CD4-positive, alpha-beta T cell treated with Interleukin-4 for 1 hour (primary cell): ENCODE results near the gene TMEM225.
"Not testable (repeated sequence)": the region's sequence is repeated elsewhere in the genome, so short reads cannot be mapped to it uniquely, and the experiment has no call there.

Experiments
- DNase-seq, 2 donors: peaks; one replicate each; pipeline ENCODE4 v3.0.0-alpha.2; 2020 to 2022

TMEM225 gene, protein sequence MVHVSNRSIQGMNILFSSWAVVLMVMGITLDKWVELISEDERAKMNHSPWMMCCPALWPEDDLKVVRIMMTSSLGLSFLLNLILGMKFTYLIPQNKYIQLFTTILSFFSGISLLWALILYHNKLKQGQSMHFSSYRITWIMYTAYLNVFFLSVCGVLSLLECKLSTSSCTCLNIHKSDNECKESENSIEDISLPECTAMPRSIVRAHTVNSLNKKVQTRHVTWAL

DNA sequence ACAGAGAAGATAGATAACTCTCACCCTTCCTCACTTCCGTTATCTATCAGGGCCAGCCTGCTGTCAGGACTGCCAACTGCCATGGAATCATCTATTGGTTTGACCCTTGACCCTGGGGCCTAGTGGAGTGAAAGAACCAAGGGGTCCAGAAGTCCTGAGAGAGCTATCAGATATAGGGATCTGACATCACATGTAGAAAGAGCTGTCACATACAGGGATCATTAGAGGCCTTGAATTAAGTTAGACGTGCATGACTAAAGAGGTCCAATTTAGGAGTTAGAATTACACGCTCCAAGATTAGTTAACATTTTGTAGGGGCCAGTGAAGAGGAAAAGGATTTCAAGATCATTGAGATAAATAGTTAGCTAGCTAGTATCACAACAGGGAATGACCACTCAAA, at the start of gene TMEM225:
Gene TMEM225, minus strand, starts transcription at position 101 of the 400 bp plus-strand sequence. CDS start 245 bp downstream, outside the sequence.
- DNase-seq = no peak

DNA sequence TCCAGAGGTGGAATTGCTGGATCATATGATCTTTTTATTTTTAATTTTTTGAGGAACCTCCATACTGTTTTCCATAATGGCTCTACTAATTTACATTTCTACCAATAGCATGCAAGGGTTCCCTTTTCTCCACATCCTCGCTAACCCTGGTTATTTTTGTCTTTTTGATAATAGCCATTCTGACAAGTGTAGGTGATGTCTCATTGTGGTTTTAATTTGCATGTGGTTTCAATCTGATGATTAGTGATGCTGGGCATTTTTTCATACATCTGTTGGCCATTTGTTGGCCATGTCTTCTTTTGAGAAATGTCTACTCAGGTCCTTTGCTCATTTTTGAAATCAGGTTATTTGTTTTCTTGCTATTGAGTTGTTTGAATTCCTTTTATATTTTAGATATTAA, 38.6 kb upstream of the TMEM225 start:
- no peak for DNase-seq

DNA sequence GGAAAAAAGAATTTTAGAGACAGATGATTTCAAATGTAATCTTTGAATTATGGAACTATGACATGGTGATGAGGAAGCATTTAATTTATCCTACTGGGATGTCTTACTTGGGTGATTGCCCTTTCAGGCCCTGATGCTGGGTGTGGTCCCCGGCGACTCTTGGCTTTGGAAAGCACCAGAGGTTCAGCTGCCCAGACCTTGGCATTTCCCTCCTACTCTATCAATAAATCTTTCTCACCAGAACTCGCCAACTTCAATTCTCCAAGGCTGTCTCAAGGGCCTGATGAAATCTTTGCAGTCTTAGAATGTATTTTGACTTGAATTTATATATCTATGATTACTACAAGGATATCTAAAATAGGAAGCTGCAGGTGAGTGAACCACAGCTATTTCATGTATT, 35.5 kb upstream of the TMEM225 start:
- no peak for DNase-seq

DNA sequence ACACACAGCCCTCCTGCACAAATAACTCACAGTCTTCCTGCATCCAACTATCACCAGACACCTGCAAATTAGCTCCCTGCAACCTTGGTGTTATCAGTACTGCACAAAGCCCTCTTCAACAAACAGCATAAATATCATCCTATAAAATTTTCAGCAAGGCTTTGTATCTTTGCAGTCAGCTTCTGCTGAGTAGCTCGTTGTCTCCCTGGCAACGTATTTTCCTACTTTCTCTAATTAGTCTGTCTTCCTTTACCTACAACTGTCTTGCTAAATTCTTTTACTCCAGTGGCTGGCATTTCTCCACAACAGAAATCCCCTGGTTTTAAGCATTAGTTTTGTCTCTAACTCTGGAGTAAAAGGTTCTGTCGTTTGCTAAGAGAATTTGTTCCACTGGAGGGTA, 20.4 kb upstream of the TMEM225 start:
- DNase-seq = no peak

DNA sequence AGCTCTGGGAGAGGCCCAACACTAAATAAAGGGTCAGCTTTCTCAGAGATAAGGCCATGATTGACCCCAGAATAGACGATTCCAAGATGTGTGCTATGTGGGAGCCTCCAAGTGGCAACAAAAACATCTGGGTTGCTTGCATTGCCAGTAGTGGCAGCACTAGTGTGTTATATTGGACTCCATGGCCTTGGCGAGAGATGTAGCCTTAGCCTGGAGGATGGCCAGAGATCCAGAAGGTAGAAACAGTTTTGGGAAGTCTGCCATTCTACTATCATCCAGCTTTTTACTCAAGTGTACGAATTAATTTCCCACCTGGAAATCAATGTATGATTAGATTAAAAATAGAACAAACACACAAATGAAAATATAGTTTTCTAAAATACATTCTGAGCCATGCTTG, 19.5 kb upstream of the TMEM225 start:
- no peak for DNase-seq

DNA sequence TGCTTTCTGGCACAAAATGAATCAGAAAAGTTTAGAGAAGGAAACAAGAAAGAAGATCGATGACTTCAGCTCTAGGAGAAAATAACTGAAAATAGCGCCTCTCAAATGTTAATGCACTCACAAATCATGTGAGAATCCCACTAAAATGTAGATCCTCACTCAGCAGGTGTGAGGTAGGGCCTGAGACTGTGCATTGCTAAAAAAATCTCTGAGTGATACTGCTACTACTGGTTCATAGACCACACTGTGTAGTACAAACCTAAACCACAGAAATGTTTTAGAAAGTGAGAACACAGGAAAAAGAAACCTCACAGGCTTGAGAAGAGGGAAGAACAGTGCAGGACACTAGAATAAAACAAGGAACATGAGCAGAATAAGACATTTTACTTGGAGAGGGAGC, 18.5 kb upstream of the TMEM225 start:
- no peak for DNase-seq

DNA sequence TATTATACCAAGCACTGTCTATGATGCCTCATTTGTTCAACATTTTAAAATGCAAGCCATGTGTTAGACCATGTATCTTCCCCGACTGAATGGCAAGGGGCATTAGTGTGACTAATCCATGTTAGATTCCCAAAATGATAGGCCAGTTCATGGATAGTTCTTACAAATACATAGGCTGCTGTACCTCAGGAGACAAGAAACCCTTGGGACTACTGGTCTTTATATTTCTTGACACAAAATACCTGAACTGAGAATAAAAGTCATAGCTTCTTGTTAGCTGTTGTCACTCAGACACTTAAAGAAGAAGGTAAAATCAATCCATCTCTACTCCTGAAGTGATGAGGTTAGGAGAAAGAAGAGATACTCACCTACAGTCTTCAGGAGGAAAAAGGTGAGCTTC, 16.4 kb upstream of the TMEM225 start, which contains the start of gene OR8D4:
Gene OR8D4, plus strand, starts transcription at position 301 of the 400 bp plus-strand sequence. CDS start 4,265 bp downstream, outside the sequence.
- DNase-seq = no peak

DNA sequence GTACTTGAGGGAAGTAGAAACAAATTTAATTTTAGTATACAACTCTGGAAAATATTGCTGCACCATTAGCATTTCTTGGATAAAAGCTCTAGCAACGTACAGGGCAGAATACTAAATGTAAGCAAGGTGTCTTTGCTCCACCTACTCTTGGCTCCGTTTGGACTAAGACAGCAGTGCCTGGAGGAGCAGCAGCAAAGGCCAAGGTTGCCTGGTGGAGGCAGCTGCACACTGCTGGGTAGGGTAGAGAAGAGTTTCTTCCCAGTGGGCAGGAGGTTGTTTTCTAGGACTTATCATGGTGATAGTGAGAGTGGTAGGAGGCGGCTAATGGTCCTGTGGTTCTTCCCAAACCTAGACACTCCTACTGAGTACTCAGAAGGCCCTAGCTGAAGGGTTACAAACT, 14.3 kb upstream of the TMEM225 start:
- DNase-seq = no peak

DNA sequence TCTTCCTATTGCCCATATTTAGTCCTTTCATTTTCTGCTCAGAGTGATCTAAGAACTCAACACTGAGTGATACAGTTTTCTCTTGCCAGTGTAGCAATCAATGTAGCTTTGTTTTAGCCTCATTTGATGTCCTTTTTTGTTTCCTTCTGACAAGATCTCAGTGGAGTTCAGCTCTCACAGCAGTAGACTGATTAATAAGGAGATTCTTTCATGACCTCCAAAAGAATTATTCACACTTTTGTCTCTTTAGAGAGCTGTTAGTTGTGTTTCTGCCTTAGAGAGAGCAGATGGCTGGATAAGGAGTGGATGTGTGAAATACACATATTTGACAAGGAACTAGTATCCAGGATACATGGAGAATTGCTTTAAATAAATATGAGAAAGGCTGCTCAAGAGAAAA, 6.6 kb upstream of the TMEM225 start:
- DNase-seq = no peak

DNA sequence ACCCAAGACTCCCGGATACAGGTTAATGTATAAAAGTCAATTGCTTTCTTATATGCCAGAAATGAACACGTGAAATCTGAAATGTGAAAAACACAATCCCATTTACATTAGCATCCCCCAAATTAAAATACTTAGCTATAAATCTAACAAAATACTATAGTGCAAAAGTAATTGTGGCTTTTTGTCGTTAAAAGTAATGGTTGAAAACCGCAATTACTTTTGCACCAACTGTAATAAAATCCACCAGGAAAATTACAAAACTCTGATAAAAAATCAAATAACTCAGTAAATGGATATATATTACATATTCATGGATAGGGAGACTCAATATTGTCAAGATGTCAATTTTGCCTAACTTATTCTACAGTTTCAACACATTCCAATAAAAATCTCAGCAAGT, 4.6 kb downstream of the TMEM225 start:
- DNase-seq = no peak

DNA sequence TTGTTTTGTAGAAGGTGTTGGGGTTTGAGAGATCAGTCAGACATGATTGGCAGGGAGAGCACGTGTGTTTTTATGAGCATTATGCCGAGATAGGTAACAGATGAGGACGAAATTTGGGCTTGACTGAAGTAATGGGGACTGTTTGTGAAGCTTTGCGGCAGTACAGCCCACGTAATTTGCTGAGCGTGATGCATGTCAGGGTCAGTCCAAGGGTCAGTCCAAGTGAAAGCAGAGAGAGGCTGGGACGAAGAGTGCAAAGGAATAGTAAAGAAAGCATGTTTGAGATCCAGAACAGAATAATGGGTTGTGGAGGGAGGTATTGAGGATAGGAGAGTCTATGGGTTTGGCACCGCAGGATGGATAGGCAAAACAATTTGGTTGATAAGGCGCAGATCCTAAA, 17.7 kb downstream of the TMEM225 start:
- DNase-seq = not testable (repeated sequence)

DNA sequence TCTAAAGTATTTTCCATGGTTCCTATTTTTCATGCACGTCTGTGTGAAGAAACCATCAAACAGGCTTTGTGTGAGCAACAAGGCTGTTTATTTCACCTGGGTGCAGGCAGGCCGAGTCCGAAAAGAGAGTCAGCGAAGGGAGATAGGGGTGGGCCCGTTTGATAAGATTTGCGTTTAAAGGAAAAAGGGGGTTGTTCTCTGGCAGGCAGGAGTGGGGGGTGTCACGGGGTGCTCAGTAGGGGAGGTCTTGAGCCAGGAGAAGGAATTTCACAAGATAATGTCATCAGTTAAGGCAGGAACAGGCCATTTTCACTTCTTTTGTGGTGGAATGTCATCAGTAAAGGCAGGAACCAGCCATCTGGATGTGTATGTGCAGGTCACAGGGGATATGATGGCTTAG, 20.2 kb downstream of the TMEM225 start:
- not testable (repeated sequence) for DNase-seq

DNA sequence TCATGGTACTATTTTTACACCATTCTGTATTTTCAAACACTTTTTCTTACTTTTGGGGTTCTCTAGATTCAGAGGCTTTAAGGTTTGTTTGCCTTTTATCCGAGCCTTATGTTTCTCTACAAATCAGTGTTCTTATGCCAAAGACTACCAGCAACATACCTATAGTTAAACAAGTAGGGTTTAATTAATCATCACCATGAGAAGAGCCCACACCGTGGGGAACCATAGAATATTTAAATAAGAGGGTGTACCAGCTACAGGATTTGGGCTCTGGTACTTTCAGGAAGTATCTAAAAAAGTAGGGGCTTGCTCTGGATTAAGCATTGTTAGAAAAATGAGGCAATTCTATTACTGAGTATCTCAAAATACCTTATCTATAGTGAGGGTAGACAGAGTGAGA, 25.7 kb downstream of the TMEM225 start:
- DNase-seq = no peak

DNA sequence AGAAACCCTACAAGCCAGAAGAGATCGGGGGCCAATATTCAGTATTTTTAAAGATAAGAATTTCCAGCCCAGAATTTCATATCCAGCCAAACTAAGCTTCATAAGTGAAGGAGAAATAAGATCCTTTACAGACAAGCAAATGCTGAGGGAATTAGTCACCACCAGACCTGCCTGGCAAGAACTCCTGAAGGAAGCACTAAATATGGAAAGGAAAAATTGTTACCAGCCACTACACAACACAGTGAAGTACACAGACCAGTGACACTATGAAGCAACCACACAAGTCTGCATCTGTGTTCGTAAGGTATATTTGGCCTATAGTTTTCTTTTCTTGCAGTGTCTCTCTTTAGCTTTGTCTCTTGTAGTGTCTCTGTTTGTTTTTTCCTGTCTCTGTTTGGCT, 29.0 kb downstream of the TMEM225 start:
- no peak for DNase-seq

DNA sequence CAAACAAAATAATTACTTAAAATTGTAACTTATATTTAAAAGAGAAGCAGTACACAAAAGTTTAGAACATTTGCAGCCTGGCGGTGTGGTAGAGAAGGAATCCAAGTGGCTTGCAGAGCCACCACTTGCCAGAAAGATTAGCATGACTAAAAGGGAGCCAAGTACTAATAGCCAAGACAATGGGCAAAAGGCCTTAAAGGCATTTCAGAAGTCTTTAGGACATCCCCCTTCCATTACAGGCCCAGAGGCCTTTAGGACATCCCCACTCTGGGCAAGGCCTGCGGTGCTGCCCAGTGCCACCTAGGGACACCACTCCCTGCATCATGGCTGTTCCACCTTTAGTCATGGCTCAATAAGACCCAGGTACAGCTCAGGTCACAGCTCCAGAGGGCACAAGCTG, 32.4 kb downstream of the TMEM225 start:
- no peak for DNase-seq

DNA sequence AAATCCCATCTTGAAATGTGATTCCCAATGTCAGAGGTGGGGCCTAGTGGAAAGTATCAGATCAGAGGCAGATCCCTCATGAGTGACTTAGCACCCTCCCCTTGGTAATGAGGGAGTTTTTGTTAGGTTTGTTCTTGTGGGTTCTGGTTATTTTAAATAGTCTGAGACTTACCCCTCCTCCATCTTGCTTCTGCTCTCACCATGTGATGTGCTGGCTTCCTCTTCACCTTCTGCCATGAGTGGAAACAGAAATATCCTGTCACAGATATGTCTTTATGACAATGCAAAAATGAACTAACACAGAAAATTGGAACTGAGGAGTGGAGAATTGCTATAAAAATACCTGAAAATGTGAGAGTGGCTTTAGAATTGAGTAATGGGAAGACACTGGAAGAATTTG, 33.1 kb downstream of the TMEM225 start:
- DNase-seq = no peak

DNA sequence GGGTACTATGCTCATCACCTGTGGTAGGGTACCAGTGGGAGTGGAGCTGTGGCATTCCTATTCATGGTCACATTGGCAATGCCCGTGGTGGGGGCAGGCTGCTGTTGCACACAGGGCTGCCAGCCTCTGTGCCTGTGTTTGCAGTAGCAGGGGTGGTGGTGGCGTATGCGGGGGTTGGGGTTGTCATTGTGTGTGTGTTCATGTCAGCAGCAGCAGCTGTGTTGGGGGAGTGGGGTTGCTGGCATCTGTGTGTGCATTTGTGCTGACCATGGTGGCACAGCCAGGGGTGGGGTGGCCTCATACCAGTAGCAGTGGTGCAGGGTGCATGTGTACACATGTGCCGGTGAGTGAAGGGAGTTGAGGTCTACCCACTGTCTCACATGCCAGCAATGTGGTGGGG, 34.4 kb downstream of the TMEM225 start:
- no peak for DNase-seq

DNA sequence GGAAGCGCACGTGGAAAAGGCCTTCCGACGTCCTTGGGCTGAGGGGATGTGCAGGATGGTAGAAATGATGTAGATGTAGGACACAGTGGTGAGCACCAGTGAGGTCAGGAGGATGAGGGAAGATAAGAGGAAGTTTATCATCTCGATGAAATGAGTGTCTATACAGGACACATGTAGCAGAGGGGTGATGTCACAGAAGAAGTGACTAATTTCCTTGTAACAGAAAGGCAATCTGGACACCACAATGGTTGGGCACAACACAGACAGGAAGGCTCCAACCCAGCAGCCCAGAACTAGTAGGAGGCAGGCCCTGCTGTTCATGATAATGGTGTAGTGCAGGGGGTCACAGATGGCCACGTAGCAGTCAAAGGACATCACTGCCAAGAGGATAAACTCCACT, 44.3 kb downstream of the TMEM225 start:
- DNase-seq = no peak

DNA sequence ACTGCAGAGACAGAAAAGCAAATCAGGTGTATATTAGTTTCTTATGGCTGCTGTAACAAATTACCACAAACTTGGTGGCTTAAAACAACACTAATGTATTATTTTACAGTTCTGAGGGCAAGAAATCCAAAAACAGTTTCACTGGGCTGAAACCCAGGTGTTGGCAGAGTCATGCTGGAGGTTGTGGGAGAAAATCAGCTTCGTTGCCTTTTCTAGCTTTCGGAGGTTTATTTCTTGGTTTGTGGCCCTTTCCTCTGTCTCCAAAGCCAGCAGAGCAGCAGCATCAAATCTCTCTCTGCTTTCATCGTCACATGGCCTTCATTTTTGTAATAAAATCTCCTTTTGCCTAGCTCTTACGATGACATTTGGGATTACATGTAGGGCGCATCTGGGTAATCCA, 46.3 kb downstream of the TMEM225 start:
- no peak for DNase-seq

DNA sequence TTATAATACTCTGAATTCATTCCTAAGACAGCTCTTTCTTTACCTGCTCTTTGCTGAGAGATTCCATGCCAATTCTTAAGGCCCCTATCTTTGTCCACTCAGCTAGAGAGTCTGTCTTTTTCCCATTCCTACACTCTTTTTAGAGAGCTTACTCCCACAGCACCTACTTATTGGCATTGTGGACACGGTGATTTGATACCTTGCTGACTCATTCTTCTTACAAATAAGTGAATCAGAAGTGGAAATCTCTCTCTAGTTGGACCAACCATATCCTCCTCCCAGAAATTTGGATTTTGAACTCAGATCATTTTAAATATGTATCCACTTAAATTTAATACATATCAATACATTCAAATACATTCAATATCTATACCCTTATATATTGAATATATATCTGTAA, 46.8 kb downstream of the TMEM225 start:
- DNase-seq = no peak

DNA sequence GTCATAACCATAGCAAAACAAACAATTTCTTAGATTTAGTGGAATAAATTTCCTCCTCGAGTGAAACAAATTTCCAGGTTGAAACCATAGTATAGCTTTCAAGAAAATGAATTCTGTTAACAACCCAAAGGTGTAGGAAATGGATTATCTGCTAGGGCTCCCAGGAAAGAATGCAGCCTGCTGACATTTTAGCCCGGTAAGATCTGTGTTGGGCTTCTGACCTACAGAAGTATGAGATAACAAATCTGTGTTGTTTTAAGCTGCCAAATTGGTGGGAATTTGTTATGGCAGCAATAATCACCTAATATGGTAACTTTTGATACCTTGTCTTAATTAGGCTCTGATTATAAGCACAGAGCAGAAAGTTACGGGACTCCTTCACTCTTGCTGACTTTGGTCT, 47.3 kb downstream of the TMEM225 start:
- DNase-seq = no peak

DNA sequence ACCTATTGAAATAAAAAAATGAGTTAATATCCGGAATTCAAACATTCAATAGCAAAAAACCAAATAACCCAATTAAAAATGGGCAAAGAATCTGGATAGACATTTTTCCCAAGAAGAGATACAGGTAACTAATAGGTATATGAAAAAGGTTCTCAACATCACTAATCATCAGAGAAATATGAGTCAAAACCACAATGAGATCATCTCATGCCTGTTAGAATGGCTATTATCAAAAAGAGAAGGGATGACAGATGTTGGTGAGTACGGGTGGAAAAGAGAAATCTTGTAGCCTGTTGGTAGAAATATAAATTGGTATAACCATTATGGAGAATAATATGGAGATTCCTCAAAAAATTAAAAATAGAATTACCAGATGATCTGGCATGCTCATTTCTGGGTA, 52.4 kb downstream of the TMEM225 start:
- DNase-seq = no peak
